ENCODE results near the gene DCT. TPM values are rescaled to one million over a fixed set of nuclear protein-coding genes. Genes with fewer than 3 reads are reported as not detected.

Gene DCT
- total RNA-seq, 1 experiment from 2014 or later: not detected

DNA sequence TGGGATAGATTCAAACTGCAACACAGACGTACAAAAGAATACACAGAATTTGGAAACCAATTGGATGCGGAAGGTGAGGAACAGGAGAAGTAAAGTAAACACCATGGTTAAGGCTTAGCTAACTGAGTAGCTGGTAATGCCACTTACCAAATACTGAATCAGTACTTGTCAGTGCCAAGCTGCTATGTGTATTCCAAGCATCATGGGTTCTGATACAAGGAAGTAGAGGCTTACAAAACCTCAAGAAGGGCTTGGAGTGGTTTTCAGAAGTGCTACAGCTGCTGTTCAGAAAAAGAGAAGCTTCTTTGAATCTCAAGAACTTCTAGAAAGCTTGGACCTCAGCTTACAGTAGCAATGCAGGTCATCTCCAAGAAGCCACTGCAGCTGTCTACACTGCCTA lies 35.9 kb upstream of the DCT start:
- TF ChIP-seq SIN3A (IDR thresholded peaks at IDR 0.05; ENCODE audit: borderline replicate concordance, insufficient read depth, low read depth, low read length): no peak
- no peak for TF ChIP-seq POLR2AphosphoS5 (IDR thresholded peaks at IDR 0.05; ENCODE audit: low read depth, low read length)
- TF ChIP-seq TCF7L2 (IDR thresholded peaks at IDR 0.05; ENCODE audit: low read depth, low read length): no peak
- TF ChIP-seq, protein P1, sequence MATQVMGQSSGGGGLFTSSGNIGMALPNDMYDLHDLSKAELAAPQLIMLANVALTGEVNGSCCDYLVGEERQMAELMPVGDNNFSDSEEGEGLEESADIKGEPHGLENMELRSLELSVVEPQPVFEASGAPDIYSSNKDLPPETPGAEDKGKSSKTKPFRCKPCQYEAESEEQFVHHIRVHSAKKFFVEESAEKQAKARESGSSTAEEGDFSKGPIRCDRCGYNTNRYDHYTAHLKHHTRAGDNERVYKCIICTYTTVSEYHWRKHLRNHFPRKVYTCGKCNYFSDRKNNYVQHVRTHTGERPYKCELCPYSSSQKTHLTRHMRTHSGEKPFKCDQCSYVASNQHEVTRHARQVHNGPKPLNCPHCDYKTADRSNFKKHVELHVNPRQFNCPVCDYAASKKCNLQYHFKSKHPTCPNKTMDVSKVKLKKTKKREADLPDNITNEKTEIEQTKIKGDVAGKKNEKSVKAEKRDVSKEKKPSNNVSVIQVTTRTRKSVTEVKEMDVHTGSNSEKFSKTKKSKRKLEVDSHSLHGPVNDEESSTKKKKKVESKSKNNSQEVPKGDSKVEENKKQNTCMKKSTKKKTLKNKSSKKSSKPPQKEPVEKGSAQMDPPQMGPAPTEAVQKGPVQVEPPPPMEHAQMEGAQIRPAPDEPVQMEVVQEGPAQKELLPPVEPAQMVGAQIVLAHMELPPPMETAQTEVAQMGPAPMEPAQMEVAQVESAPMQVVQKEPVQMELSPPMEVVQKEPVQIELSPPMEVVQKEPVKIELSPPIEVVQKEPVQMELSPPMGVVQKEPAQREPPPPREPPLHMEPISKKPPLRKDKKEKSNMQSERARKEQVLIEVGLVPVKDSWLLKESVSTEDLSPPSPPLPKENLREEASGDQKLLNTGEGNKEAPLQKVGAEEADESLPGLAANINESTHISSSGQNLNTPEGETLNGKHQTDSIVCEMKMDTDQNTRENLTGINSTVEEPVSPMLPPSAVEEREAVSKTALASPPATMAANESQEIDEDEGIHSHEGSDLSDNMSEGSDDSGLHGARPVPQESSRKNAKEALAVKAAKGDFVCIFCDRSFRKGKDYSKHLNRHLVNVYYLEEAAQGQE (IDR thresholded peaks at IDR 0.05; ENCODE audit: insufficient read depth in 1 of 2, low read depth in 2 of 2, low read length in 1 of 2): no peak
- TF ChIP-seq, protein P2, sequence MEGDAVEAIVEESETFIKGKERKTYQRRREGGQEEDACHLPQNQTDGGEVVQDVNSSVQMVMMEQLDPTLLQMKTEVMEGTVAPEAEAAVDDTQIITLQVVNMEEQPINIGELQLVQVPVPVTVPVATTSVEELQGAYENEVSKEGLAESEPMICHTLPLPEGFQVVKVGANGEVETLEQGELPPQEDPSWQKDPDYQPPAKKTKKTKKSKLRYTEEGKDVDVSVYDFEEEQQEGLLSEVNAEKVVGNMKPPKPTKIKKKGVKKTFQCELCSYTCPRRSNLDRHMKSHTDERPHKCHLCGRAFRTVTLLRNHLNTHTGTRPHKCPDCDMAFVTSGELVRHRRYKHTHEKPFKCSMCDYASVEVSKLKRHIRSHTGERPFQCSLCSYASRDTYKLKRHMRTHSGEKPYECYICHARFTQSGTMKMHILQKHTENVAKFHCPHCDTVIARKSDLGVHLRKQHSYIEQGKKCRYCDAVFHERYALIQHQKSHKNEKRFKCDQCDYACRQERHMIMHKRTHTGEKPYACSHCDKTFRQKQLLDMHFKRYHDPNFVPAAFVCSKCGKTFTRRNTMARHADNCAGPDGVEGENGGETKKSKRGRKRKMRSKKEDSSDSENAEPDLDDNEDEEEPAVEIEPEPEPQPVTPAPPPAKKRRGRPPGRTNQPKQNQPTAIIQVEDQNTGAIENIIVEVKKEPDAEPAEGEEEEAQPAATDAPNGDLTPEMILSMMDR (IDR thresholded peaks at IDR 0.05): no peak
- CTCF ChIA-PET: no interaction called here
- in situ Hi-C loops (cut with HindIII; ENCODE audit: low pct_unique_long_range_greater_than_20kb, low sequenced_read_pairs): no loop called here

DNA sequence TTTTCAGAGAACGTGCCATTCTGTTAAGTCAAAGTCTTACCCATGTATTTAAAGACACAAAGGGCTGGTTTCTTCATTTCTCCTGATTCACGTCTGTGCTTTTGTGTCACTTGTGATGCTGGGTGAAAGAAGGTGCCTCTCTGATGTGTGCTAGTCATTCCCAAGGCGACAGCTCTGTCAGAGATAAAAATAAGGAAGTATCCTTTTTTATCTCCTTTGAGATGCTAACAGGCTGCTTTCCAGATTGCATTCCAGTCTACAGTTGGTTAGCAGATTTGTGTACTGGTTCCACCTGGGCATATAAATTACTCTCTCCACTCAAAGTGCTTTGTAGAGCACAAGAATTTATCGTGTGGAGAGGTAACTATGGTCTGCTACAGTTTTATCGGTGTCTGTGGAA lies 33.5 kb upstream of the DCT start:
- no peaks in the 10 kb centered on the region for H3K36me3 ChIP-seq (ENCODE audit: control insufficient read depth, insufficient read depth, low read length)
- BruUV-seq (replicated peaks): no TSS peak
- no peaks in the 10 kb centered on the region for H3K27me3 ChIP-seq (ENCODE audit: control insufficient read depth, insufficient read depth, low read length)
- H3K9me3 ChIP-seq (ENCODE audit: control insufficient read depth, insufficient read depth, low read depth, low read length): no peaks in the 10 kb centered on the region
- intact Hi-C loops (cut with micrococcal nuclease; ENCODE audit: unreplicated experiment) (no loop called here), in situ Hi-C loops (cut with HindIII; ENCODE audit: low pct_unique_long_range_greater_than_20kb, low sequenced_read_pairs) (no loop called here)
- no peaks in the 10 kb centered on the region for H3K4me1 ChIP-seq (ENCODE audit: control insufficient read depth, insufficient read depth, low read length)
- DNase-seq (ENCODE audit: low read depth, low spot score): no peak
- ChIA-PET POLR2A (no interaction called here), CTCF (no interaction called here)
- H3K4me3 ChIP-seq (ENCODE audit: low read depth in 2 of 2, low read length in 2 of 2): no peak overlapping the region
- H3K27ac ChIP-seq (ENCODE audit: low read length): no peak overlapping the region
- TF ChIP-seq TCF7L2 (IDR thresholded peaks at IDR 0.05; ENCODE audit: low read depth, low read length) (no peak), SIN3A (IDR thresholded peaks at IDR 0.05; ENCODE audit: borderline replicate concordance, insufficient read depth, low read depth, low read length) (no peak)
- TF ChIP-seq, protein P2 (IDR thresholded peaks at IDR 0.05): no peak
- ATAC-seq: no peak

More for the DNA sequence above, 35.9 kb upstream of the DCT start:
- Histone ChIP-seq H3K4me3 (ENCODE audit: low read depth in 2 of 2, low read length in 2 of 2) (no peak overlapping the region), H3K36me3 (ENCODE audit: control insufficient read depth, insufficient read depth, low read length) (no peaks in the 10 kb centered on the region), H3K9me3 (ENCODE audit: control insufficient read depth, insufficient read depth, low read depth, low read length) (no peaks in the 10 kb centered on the region), H3K27ac (ENCODE audit: low read length) (no peak overlapping the region), H3K27me3 (ENCODE audit: control insufficient read depth, insufficient read depth, low read length) (no peaks in the 10 kb centered on the region), H3K4me1 (ENCODE audit: control insufficient read depth, insufficient read depth, low read length) (no peaks in the 10 kb centered on the region)
- POLR2A ChIA-PET: no interaction called here
- intact Hi-C loops (cut with micrococcal nuclease; ENCODE audit: unreplicated experiment): no loop called here
- ATAC-seq (no peak), DNase-seq (ENCODE audit: low read depth, low spot score) (no peak)
- no TSS peak for BruUV-seq (replicated peaks)

Measured in Panc1 (cell line).